C4-2B (cell line): ENCODE measurements around the gene DKK3.

Source experiments
- ZFX ChIP-seq: fragments of 450-650 bp; IDR thresholded peaks from 2 replicates; pipeline ENCODE4 v1.6.1; 2017
- TF ChIP-seq, protein P1 (sequence below): fragments of 450-650 bp; conservative IDR thresholded peaks from 2 replicates; pipeline ENCODE4 v1.5.1; 2017; ENCODE audit warnings: mild to moderate bottlenecking

DNA sequence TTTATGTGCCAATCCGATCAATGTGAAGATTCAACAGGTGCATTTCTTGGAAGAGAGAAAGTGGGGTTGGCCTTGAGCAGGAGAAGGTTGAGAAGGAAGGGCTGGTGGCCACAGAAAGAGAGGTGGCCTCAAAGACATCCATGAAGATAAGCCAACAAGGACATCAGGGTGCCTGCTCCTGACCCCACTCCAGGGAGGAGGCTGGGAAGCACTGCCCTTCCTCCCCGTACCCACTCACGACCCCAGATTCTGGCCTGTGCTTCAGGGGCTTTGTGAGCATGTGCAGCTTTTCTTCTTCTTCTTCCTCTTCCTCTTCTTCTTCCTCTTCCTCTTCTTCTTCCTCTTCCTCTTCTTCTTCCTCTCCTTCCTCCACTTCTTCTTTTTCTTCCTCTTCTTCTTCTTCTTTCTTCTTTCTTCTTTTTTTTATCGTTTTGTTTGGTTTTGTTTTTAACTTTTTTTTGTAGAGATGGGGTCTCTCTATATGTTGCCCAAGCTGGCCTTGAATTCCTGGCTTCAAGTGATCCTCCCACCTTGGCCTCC is 30.3 kb downstream of the DKK3 start:
- TF ChIP-seq, protein P1, sequence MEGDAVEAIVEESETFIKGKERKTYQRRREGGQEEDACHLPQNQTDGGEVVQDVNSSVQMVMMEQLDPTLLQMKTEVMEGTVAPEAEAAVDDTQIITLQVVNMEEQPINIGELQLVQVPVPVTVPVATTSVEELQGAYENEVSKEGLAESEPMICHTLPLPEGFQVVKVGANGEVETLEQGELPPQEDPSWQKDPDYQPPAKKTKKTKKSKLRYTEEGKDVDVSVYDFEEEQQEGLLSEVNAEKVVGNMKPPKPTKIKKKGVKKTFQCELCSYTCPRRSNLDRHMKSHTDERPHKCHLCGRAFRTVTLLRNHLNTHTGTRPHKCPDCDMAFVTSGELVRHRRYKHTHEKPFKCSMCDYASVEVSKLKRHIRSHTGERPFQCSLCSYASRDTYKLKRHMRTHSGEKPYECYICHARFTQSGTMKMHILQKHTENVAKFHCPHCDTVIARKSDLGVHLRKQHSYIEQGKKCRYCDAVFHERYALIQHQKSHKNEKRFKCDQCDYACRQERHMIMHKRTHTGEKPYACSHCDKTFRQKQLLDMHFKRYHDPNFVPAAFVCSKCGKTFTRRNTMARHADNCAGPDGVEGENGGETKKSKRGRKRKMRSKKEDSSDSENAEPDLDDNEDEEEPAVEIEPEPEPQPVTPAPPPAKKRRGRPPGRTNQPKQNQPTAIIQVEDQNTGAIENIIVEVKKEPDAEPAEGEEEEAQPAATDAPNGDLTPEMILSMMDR, result no peak
- TF ChIP-seq ZFX, result no peak
